GM19372 (cell line): ENCODE measurements around the gene SF3A1.

Experiments used
- ATAC-seq: cut with Tn5 transposase; IDR thresholded peaks from one replicate; pipeline ENCODE4 v1.9.1; 2021; ENCODE audit warnings: mild to moderate bottlenecking, low read depth, moderate library complexity; ENCODE audit not compliant: unreplicated experiment

SF3A1 gene

GRCh38 chr22:30386960-30387827, 30.5 kb upstream of the SF3A1 start, which contains the start of gene RNF215:
RNF215 (minus strand) TSS chr22:30387411; CDS start chr22:30387313, 98 bp downstream.
- peak; percentile 75 for ATAC-seq

GRCh38 chr22:30386608-30386959, 29.9 kb upstream of the SF3A1 start:
- ATAC-seq, result no peak

DNA sequence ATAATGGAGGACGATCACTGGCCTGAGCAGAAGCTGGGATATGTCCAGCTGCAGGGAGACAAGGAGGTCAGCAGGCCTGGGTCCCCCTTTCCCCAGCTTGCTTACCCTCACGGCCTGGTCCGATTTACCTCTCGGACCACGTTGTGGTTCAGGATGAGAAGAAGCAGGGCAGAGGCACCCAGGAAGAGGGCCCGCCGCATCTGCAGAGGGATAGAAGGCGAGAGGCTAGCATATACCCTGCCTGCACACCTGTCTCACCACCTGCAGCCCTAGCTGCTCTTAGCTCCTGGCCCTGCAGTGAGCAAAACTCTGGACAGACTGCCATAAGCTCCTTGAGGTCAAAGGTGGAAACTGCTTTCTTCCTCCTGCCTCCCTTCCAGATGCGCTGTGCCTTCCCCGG, 29.2 kb upstream of the SF3A1 start:
- no peak for ATAC-seq

- no peak for ATAC-seq
Measured at GRCh38 chr22:30383061-30383460, 26.4 kb upstream of the SF3A1 start.

GRCh38 chr22:30382340-30382739, 25.6 kb upstream of the SF3A1 start:
- no peak for ATAC-seq

- ATAC-seq, result no peak
Measured at GRCh38 chr22:30381264-30381663, 24.6 kb upstream of the SF3A1 start.

DNA sequence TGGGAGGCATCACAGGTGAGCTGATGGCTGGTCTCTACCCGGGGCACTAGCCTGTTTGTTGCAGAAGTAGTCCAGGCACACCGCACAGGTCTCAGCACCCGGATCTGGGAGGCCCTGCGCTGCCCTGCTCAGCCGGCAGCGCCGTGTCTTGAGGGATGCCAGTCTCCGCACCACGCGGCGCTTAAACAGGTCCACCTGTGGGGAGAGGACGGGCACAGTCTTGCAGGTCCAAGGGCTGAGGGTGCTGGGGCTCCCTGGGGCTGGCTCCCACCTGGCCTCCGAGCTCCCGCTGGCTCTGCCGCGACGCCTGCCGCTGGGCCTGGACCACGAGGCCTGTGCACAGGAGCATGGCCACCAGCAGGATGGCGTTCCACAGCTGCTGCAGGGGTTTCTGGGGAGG, 23.3 kb upstream of the SF3A1 start:
- no peak for ATAC-seq

DNA sequence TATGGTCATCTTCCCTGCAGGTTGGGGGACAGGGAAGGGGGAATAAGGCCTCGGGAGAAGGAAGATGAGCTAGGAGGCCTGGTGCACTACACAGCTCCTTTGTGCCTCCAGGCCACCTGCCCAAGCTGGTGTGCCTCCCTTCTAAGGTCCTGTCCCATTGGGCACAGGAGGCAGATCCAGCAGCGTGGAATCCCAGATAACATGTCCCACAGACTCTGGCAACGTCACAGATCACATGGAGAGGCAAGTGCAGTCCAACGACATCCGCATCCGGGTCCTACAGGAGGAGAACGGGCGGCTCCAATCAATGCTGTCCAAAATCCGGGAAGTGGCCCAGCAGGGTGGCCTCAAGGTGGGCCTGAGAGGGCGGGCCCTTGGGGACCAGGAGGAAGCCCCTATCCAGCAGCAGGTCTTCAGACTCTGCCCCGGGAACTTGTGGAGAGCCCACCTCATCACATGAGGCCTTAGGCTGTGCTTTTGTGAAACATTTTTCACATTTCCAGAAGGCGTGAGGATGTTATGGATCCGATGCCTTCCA, 18.7 kb upstream of the SF3A1 start:
- ATAC-seq, result no peak

GRCh38 chr22:30373331-30374325, 16.9 kb upstream of the SF3A1 start:
- ATAC-seq, result no peak

DNA sequence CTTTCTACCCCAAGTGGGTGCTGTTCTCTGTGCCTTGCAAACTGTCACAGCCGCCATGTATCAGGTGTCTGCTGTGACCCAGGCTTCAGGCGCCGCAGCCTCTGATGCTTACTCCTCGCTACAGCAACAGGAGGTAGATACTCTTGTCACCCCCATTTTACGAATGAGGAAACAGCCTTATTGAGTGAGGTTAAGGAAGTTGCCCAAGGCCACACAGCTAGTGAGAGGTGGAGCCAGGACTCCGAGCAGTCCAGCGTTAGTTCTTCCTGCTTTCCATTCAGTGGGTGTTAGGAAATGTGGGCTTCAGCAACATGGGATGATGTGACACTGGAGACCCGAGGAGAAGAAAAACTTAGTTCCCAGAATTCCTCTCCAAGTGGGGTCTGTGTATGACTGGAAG, 16.2 kb upstream of the SF3A1 start:
- no peak for ATAC-seq

- no peak for ATAC-seq
Measured at GRCh38 chr22:30371981-30372380, 15.3 kb upstream of the SF3A1 start.

GRCh38 chr22:30371321-30371720, 14.6 kb upstream of the SF3A1 start:
- no peak for ATAC-seq

- ATAC-seq, result no peak
Measured at GRCh38 chr22:30370641-30371230, 14.0 kb upstream of the SF3A1 start.

GRCh38 chr22:30368420-30368819, 11.7 kb upstream of the SF3A1 start:
- no peak for ATAC-seq

DNA sequence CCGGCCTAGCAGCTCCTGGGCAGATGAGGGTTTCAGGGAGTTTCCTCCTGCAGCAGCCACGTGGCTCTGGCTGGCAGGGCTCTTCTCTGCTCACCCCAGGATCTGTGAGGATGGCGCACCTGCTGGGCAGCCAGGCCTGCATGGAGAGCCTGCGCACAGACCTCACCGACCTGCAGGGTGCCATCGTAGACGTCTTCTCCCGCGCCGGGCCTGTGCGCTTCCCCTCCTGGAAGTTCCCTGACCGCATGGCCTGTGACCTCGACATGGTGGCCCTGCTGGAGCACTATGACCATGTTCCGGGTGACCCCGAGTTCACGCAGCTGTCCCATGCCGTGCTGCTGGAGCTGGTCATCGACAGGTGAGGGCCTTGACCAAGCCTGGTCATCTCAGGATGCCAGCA, 9.2 kb upstream of the SF3A1 start:
- no peak for ATAC-seq

- ATAC-seq, result no peak
Measured at GRCh38 chr22:30362651-30363281, 6.1 kb upstream of the SF3A1 start.

GRCh38 chr22:30361916-30362650, 5.4 kb upstream of the SF3A1 start:
- no peak for ATAC-seq

DNA sequence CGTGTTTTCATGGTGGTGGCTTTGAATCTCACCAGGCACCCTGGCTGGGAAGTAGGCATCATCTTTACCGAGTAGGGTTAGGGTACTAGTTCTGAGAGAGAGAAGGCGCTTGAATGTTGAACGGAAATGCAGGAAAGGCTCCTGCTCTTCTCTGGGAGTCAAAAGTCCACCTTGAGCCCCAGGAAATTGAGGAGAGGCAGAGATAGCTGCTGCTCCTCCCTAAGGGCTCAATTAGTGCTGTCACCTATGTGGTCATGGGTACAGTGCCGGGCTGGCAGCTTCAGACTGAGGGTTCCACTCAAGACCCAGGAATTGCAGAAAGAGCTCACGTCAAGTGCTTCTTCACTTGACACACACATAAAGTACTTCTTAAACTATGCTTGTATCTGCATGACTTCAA, 1.8 kb upstream of the SF3A1 start:
- ATAC-seq, result no peak

- ATAC-seq, result no peak
Measured at GRCh38 chr22:30357650-30358215, 1.0 kb upstream of the SF3A1 start.
